ENCODE data around the gene ELMO2.
A peak's percentile ranks its signal among the peaks of the same experiment; 100 is the strongest.

Gene ELMO2

DNA sequence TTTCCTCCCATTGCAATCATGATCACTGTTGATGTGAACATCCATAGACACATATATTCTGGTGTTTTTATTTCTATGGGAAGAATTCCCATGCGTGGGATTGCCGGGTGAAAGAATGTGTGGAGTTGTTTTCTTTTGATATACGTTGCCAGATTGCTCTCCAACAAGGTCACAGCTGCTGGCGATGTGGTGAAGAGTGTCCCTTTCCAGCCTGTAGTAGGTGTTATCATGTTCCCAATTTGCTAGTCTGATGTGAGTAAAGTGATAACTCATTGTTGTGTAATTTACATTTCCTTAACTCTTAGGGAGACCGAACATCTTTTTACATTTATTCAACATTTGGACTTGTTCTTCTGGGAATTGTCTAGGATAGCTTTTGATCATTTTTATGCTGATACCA, 14.5 kb upstream of the ELMO2 start:
- peak; percentile 34 for DNase-seq (ENCODE audit: low read depth)
- TF ChIP-seq, protein P1, sequence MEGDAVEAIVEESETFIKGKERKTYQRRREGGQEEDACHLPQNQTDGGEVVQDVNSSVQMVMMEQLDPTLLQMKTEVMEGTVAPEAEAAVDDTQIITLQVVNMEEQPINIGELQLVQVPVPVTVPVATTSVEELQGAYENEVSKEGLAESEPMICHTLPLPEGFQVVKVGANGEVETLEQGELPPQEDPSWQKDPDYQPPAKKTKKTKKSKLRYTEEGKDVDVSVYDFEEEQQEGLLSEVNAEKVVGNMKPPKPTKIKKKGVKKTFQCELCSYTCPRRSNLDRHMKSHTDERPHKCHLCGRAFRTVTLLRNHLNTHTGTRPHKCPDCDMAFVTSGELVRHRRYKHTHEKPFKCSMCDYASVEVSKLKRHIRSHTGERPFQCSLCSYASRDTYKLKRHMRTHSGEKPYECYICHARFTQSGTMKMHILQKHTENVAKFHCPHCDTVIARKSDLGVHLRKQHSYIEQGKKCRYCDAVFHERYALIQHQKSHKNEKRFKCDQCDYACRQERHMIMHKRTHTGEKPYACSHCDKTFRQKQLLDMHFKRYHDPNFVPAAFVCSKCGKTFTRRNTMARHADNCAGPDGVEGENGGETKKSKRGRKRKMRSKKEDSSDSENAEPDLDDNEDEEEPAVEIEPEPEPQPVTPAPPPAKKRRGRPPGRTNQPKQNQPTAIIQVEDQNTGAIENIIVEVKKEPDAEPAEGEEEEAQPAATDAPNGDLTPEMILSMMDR (IDR thresholded peaks at IDR 0.05; ENCODE audit: low read length, missing control alignments) = no peak
- no peak overlapping the region for H3K4me3 ChIP-seq (replicated peaks; ENCODE audit: low read depth, low read length)

DNA sequence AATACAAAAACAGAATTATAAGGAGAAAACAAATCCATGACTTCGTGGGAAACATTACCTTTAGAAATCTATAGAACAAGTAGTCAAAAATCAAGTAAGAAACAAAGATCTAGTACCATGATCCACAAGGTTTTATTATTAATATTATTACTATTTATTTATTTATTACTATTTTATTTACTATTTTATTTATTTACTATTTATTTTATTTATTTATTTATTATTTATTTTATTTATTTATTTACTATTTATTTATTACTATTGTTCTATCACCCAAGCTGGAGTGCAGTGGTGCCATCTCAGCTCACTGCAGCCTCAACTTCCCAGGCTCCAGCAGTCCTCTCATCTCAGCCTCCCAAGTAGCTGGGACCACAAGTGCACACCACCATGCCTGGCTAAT, 13.5 kb upstream of the ELMO2 start:
- DNase-seq (ENCODE audit: low read depth) = no peak
- TF ChIP-seq, protein P1 (IDR thresholded peaks at IDR 0.05; ENCODE audit: low read length, missing control alignments) = no peak
- H3K4me3 ChIP-seq (replicated peaks; ENCODE audit: low read depth, low read length) = no peak overlapping the region

DNA sequence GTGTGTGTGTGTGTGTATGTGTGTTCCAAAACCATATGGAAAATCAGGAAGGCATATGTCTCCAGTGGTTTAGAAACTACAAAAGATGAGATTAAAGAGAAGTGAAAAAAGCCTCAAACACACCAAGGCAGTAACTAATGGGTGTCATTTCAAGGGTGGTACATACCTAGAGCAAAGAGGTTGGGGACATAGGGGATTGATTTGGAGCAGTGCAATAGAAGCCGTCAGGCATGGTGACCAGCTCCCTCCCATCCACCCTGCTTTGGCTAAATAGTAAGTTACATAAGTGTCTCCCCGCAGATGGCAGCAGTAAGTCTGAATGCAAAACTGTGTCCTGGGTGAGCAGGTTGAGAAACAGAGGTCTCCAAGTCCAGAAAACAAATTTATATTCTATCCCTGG, 10.4 kb upstream of the ELMO2 start:
- no peak overlapping the region for H3K4me3 ChIP-seq (replicated peaks; ENCODE audit: low read depth, low read length)
- no peak for DNase-seq (ENCODE audit: low read depth)
- TF ChIP-seq, protein P1 (IDR thresholded peaks at IDR 0.05; ENCODE audit: low read length, missing control alignments) = no peak

DNA sequence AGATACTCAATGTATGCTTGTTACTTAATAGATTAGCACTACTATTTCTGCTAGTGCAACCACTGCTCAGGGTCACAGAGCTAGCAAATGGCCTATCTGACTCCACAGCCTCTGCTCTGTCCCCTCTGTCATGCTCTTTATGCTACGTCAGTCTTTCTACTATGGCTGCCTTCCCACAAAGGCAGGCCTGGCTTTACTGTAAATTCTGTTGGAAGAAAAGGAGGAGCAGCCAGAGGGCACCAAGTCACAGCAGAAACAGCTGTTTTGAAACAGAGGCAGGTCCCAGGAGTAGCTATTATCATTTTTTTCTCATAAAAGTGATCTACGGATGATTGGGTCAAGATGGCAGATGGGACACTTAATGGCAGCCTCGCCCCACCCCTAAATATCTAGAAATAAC, 10.0 kb upstream of the ELMO2 start:
- TF ChIP-seq, protein P1 (IDR thresholded peaks at IDR 0.05; ENCODE audit: low read length, missing control alignments) = no peak
- H3K4me3 ChIP-seq (replicated peaks; ENCODE audit: low read depth, low read length) = no peak overlapping the region
- no peak for DNase-seq (ENCODE audit: low read depth)

DNA sequence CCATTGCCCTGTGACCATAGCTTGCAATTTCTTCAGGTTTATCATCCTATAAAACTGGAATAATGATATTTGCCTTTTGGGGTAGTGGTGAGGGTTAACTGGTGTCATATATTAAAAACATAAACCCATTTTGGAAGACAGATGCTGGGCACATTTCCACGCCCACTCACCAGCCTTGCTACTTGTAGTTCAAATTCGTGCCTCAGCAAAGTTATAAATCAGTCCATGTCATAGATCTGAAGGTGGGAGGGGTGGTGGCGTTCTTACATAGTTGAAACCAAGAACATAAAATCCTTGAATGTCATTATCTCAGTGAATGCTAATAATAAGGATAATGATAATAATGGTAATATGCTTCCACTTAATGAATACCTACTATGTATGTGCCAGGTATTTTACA, 9.4 kb upstream of the ELMO2 start:
- DNase-seq (ENCODE audit: low read depth) = no peak
- TF ChIP-seq, protein P1 (IDR thresholded peaks at IDR 0.05; ENCODE audit: low read length, missing control alignments) = no peak
- no peak overlapping the region for H3K4me3 ChIP-seq (replicated peaks; ENCODE audit: low read depth, low read length)

DNA sequence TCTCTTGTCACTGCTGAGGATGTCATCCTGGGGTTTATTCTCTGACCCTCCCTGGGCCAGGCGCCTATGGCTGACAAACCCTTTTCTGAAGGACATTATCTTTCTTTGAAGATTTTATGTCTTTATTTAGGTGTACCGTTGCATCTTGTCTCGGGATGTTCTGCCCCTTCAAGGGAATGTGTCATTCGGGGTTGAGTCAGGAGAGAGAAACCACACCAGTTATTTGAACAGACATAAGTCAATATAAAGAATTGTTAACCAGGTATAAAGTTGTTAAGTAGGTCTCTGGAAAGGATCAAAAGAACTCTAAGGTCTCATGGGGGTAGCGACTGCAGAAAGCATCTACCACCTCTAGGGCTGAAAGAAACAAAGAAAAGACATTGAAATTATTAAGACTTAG, 8.2 kb upstream of the ELMO2 start:
- H3K4me3 ChIP-seq (replicated peaks; ENCODE audit: low read depth, low read length) = no peak overlapping the region
- TF ChIP-seq, protein P1 (IDR thresholded peaks at IDR 0.05; ENCODE audit: low read length, missing control alignments) = no peak
- DNase-seq (ENCODE audit: low read depth) = no peak

DNA sequence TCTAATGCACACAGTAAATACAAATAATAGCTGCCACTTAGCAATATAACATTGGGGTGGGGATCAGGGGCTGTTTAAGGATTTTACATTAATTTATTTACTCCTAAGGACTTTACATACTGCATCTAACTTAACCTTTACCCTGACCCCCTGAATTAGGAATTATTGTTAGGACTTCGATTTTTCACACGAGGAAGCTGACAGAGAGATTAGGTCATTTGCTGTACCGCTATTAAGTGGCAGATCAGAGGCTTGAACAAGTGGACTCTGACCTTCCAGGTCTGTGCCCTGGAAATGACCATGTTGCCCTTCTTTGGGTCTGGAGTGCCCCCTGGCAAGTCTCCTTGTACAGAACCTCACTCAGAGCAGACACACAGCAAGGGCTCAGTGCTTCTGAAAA, 5.2 kb upstream of the ELMO2 start:
- H3K4me3 ChIP-seq (replicated peaks; ENCODE audit: low read depth, low read length) = no peak overlapping the region
- DNase-seq (ENCODE audit: low read depth) = no peak
- TF ChIP-seq, protein P1 (IDR thresholded peaks at IDR 0.05; ENCODE audit: low read length, missing control alignments) = no peak
